ENCODE results near the gene AFF3.

AFF3 gene

DNA sequence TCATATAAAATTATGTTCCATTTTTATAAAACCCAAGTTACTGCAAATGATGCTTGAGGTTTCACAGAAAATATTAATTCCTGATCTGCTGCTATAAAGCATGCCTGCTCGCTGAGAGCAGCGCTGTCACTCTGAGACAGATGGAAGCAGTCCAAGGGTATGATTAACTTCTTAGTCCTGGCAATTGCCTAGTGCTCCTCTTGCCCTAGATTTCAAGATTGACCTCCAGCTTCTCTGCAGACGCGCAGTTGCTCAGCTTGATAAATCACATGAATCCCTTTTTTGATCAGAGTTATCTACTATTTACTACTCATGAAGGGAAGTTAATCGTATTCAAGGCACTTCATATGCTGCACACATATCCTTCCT, 498.0 kb downstream of the AFF3 start:
- no peak overlapping the region for H3K27ac ChIP-seq (ENCODE audit: low read length)
- no peak overlapping the region for H3K4me2 ChIP-seq (ENCODE audit: low read length)
- H3K4me1 ChIP-seq (ENCODE audit: low read length) = no peaks in the 10 kb centered on the region
- 0 out of 2 replicates have a peak, but pooled peaks cover 4% of the 10 kb centered on the region for H4K20me1 ChIP-seq (ENCODE audit: insufficient read depth, low read length)
- no peak overlapping the region for H3K4me3 ChIP-seq (ENCODE audit: low read length)
- no peaks in the 10 kb centered on the region for H3K27me3 ChIP-seq (ENCODE audit: low read depth, low read length)
- no peak overlapping the region for H3K9ac ChIP-seq (ENCODE audit: low read length)
- no peaks in the 10 kb centered on the region for H3K79me2 ChIP-seq (ENCODE audit: low read length)
- TF ChIP-seq, protein P1, sequence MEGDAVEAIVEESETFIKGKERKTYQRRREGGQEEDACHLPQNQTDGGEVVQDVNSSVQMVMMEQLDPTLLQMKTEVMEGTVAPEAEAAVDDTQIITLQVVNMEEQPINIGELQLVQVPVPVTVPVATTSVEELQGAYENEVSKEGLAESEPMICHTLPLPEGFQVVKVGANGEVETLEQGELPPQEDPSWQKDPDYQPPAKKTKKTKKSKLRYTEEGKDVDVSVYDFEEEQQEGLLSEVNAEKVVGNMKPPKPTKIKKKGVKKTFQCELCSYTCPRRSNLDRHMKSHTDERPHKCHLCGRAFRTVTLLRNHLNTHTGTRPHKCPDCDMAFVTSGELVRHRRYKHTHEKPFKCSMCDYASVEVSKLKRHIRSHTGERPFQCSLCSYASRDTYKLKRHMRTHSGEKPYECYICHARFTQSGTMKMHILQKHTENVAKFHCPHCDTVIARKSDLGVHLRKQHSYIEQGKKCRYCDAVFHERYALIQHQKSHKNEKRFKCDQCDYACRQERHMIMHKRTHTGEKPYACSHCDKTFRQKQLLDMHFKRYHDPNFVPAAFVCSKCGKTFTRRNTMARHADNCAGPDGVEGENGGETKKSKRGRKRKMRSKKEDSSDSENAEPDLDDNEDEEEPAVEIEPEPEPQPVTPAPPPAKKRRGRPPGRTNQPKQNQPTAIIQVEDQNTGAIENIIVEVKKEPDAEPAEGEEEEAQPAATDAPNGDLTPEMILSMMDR (IDR thresholded peaks at IDR 0.05; ENCODE audit: low read depth, low read length) = no peak
- TF ChIP-seq EZH2phosphoT487 (IDR thresholded peaks at IDR 0.05; ENCODE audit: low read depth) = no peak
- no peaks in the 10 kb centered on the region for H3K9me3 ChIP-seq (ENCODE audit: insufficient read depth, low read length)
- no peak overlapping the region for H2AFZ ChIP-seq (ENCODE audit: low read depth, low read length)
- peaks cover 9% of the 10 kb centered on the region for H3K36me3 ChIP-seq (replicated peaks; ENCODE audit: low read depth, low read length)

DNA sequence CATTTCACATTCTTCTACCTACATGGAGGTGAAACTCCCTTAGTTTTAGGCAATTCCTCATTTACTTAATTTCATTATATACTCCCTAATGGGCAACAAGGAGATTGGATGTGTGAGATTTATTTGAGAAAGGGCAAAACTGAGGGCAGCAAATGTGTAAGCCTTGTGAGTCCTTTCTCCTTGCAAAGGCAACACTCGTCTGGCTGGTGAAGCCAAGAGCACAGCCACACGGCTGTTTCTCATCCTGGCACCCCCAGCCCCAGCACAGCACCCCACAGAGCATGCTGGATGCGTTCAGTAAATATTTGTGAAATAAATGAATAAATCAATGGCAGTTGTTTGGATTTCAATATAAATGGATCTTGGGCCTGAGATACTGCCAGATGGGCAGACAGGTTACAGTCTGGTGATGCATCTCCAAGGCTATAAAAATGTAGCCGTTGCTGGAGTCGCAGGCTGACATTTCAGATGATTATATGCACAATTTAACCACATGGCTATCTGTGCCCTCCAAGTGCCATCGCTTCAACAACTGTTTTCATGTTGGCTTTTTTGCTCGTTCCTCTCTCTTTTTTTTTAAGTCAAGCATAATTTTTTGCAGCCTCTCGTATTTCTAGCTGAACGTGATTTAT, 498.5 kb downstream of the AFF3 start:
- no peak overlapping the region for H3K27ac ChIP-seq (ENCODE audit: low read length)
- no peaks in the 10 kb centered on the region for H3K27me3 ChIP-seq (ENCODE audit: low read depth, low read length)
- no peaks in the 10 kb centered on the region for H3K4me1 ChIP-seq (ENCODE audit: low read length)
- no peak overlapping the region for H2AFZ ChIP-seq (ENCODE audit: low read depth, low read length)
- H3K4me2 ChIP-seq (ENCODE audit: low read length) = no peak overlapping the region
- no peaks in the 10 kb centered on the region for H3K9me3 ChIP-seq (ENCODE audit: insufficient read depth, low read length)
- H3K79me2 ChIP-seq (ENCODE audit: low read length) = no peaks in the 10 kb centered on the region
- no peak overlapping the region for H3K9ac ChIP-seq (ENCODE audit: low read length)
- 0 out of 2 replicates have a peak, but pooled peaks cover 4% of the 10 kb centered on the region for H4K20me1 ChIP-seq (ENCODE audit: insufficient read depth, low read length)
- peaks cover 6% of the 10 kb centered on the region for H3K36me3 ChIP-seq (replicated peaks; ENCODE audit: low read depth, low read length)
- no peak for TF ChIP-seq EZH2phosphoT487 (IDR thresholded peaks at IDR 0.05; ENCODE audit: low read depth)
- TF ChIP-seq, protein P1 (IDR thresholded peaks at IDR 0.05; ENCODE audit: low read depth, low read length) = no peak
- H3K4me3 ChIP-seq (ENCODE audit: low read length) = no peak overlapping the region

DNA sequence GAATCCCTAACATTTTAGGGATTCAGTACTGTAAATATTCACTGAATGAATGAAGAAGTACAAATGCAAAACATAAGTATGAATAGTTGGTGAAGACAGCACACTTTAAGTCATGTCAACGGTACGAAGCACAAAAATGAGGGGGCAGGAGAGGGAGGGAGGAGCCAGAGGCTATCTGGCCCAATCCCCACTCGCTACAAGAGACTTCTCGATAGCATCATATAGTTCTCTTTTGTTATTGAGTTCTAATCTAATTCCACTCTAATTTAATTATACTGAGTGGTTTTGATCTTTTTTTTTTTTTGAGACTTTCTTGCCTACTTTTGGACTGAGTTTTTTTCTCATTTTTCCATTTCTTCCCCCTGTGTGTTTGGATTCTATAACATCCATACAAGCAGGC, 500.4 kb downstream of the AFF3 start:
- Histone ChIP-seq H3K36me3 (replicated peaks; ENCODE audit: low read depth, low read length) (no peaks in the 10 kb centered on the region), H3K27me3 (ENCODE audit: low read depth, low read length) (no peaks in the 10 kb centered on the region), H3K9me3 (ENCODE audit: insufficient read depth, low read length) (no peaks in the 10 kb centered on the region), H3K79me2 (ENCODE audit: low read length) (no peaks in the 10 kb centered on the region), H3K27ac (ENCODE audit: low read length) (no peak overlapping the region), H3K4me2 (ENCODE audit: low read length) (no peak overlapping the region), H4K20me1 (ENCODE audit: insufficient read depth, low read length) (0 out of 2 replicates have a peak, but pooled peaks cover 4% of the 10 kb centered on the region), H3K9ac (ENCODE audit: low read length) (no peak overlapping the region), H3K4me1 (ENCODE audit: low read length) (no peaks in the 10 kb centered on the region), H3K4me3 (ENCODE audit: low read length) (no peak overlapping the region), H2AFZ (ENCODE audit: low read depth, low read length) (no peak overlapping the region)
- TF ChIP-seq, protein P1 (IDR thresholded peaks at IDR 0.05; ENCODE audit: low read depth, low read length) = no peak
- TF ChIP-seq EZH2phosphoT487 (IDR thresholded peaks at IDR 0.05; ENCODE audit: low read depth) = no peak

DNA sequence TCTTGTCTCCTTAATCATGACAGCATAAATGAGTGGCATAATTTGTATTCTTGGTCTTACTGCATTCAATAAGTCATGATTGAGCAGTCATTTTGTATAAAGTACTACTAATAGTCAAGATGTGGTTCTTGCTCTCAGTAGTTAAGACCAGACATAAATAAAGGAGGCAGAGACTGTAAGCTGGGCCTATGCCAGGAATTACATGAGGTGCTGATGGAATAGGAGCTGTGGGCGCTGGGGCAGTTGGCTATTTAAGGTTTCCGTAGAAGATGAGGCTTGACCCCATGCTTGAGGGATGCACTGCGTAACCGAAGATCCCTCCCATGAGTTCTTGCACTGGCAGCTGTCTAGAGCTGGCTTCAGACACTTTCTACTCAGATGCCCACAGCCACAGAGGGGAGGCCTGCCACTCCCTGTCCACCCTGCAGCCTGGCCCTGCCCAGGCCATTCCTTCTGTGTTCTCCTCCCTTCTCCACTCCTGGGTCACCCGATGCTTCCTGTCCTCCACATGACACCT, 501.7 kb downstream of the AFF3 start:
- H4K20me1 ChIP-seq (ENCODE audit: insufficient read depth, low read length) = 0 out of 2 replicates have a peak, but pooled peaks cover 4% of the 10 kb centered on the region
- H2AFZ ChIP-seq (ENCODE audit: low read depth, low read length) = no peak overlapping the region

More for the DNA sequence above, 501.7 kb downstream of the AFF3 start:
- Histone ChIP-seq H3K9me3 (ENCODE audit: insufficient read depth, low read length) (no peaks in the 10 kb centered on the region), H3K27ac (ENCODE audit: low read length) (no peak overlapping the region), H3K4me3 (ENCODE audit: low read length) (no peak overlapping the region), H3K4me1 (ENCODE audit: low read length) (no peaks in the 10 kb centered on the region), H3K36me3 (replicated peaks; ENCODE audit: low read depth, low read length) (no peaks in the 10 kb centered on the region), H3K79me2 (ENCODE audit: low read length) (no peaks in the 10 kb centered on the region), H3K27me3 (ENCODE audit: low read depth, low read length) (no peaks in the 10 kb centered on the region), H3K4me2 (ENCODE audit: low read length) (no peak overlapping the region), H3K9ac (ENCODE audit: low read length) (no peak overlapping the region)
- no peak for TF ChIP-seq EZH2phosphoT487 (IDR thresholded peaks at IDR 0.05; ENCODE audit: low read depth)
- TF ChIP-seq, protein P1 (IDR thresholded peaks at IDR 0.05; ENCODE audit: low read depth, low read length) = no peak
